NCI-H526 treated with DMSO at 0.1 percent for 48 hours (cell line): Measurements from ENCODE around the gene TTYH3.

Experiments used
- DNase-seq: peaks from one replicate; lab custom pipeline; 2025; lab: John Stamatoyannopoulos, UW

TTYH3 gene

DNA sequence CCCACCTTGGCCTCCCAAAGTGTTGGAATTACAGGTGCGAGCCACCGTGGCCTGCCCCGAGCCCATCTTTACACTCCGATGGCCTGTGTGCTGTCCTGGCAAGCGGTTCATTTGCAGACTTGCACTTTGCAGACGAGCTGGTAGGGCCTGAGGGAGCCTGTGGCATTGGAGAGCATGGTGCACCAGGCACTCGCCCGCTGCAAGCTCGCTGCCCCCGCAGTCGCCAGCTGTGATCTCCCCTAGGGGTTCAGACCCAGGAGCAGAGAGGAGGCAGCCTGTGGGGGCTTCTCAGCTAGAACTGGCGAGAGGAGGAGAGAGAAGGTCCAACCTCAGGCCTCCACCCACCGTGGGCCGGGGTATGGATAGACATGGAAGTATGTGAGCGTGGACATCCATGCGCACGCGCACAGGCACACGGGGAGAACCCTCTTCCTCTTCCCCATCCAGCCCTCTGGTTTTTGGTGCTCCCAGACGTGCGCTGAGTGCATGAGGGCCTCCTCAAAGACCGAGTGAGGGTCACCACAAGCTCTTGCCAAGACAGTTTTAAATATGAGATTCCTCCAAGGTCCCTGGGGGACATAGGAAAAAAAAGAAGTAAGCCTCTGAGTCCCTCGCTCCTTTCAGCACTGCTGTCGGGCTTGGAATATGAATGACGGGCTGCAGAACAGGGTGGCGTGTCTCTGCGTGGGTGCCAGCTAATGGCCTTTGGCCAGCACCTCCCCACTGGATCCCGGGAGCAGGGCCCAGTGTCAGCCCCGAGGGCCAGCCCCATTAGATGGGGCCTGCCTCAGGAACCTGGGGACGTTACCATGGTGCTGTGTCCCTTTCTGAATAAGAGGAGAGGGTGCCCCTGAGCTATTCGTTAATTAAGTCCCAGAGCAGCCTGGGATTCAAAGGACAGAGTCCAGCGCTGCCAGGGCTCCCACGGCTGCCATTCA lies 15.1 kb upstream of the TTYH3 start:
- DNase-seq = no peak

DNA sequence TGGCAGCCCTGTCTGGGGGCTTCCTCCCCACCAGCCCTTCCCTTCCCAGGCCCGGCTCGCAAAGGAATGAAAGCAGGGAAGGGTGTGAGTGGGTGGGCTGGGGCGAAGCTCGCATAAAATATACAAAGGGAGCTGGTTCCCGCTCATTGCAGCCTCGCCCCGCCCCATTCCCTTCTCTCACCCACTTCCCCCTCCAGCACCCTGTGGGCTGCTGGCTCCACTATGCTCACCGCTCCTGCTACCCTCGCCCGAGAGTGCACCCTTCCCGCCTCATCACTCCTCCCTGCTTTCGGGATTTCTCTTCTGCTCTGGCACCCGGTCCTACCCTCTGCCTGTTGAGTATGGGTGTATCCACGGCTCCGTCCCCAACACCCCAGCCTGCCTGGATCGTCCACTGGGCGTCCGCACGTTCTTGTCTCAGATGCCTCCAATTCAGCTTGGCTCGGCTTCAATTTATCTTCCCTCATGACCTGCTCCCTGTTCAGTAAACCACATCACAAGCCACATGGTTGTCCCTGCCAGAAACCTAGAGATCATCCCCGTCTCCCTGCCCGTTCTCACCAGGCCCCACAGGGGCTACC lies 14.4 kb upstream of the TTYH3 start:
- no peak for DNase-seq

DNA sequence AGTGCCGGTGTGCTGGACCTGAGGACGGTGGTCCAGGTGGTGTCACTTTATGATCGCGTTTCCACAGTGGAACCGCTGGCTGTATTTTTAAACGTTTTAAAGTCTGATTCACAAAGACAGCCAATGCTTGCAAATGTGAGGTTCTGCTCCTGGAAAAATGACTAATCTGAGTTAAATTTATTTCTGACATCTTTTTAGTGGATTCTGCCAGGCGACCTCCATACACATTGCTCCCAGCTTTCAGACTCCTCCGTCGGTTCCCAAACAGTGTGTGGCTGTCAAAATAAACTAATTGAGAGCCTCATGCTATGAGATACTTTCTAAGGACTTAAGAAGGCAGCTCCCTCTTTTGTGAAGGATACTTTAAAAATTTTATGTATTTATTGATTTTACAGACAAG lies 12.7 kb upstream of the TTYH3 start:
- no peak for DNase-seq

DNA sequence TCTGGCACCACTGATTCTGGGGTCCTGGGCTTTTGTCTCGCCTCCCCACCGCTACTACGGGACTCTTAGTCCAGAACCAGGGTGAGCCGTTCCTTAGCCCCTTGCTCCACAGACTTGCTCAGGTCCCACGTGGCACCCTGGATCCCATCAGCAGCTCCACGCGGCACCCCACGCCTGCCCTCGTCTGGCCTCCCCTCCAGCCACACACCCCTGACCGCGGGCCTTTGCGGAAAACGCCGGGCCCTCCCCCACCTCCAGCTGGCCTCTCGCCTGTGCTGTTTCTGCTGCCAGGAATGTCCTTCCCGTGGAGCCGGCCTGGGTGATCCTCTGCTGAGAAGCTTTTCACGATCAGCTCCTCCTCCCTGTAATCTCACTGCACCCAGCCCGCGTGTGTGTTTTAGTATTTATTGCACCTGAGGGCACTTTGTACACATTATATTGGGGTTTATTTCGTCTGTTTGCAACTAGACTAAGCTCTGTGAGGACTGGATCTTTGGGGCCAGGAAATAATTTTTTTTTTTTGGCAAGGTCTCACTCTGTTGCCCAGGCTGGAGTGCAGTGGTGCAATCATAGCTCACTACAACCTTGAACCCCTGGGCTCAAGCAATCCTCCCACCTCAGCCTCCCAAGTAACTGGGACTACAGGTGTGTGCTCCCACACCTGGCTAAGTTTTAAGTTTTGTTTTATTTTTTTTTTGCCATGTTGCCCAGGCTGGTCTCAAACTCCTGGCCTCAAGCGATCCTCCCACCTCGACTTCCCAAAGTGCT lies 10.5 kb upstream of the TTYH3 start:
- no peak for DNase-seq

DNA sequence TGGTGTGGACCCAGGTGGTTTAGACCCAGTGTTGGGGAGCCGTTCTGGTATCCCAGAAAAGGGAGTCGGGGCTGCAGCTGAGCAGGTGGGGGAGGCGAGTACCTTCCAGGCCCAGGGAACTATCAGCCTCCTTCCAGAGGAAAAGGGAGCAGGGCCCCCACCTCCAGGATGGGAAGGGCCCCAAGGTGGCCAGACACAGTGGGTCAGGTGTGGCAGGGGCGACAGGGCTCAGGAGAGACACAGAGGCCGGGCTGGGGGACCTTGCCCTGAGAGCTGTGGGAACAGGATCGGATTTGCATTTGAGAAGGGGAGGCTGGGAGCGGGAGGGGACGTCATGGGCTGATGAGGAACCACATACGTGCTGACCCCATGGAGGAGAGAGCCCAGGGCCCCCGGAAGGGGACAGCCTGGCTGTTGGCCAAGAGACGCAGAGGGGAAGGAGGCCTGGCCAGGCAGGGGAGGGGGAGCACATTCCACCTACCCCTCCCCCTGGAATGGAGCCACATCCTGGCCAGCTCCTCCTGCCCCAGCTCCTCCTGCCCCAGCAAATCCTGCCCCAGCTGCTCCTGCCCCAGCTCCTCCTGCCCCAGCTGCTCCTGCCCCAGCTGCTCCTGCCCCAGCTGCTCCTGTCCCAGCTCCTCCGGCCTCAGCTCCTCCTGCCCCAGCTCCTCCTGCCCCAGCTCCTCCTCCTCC lies 9.7 kb upstream of the TTYH3 start:
- DNase-seq = no peak

DNA sequence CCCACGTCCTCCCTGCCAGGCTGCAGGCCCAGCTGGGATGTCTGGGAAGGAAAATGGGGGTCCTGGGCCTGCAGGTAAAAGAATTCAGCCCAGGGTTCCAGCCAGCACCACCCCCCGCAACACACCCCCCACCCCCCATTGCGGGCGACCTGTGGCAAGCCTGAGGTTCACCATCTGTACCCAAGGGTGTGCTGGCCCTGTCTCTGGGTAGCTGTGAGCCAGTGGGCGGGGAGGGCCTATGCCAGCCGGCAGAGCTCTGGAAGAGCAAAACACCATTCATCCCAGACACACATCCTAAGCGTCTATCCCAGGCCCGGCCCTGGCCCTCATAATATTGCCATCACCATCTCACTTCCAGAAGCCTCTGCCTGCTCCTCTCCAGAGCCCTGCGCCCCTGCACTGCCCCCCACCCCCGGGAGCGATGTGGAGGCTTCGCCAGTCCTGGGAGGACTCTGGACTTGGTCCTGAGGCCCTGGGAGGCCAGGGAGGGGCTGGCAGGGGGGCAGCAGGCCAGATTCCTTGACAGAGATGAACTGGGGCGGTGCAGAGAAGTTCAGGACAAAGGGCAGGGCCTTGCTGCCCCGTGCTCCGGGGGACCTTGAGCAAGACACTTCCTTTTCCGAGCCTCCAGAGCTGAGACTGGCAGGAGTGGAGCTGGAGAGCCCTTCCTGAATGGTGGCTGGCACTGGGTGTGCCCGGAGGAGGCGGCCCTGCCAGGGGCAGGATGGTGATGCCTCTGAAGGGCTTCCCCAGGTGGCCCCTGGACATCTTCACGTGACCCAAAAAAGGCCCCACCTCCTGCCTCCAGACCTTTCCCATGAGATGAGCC lies 8.7 kb upstream of the TTYH3 start:
- no peak for DNase-seq

DNA sequence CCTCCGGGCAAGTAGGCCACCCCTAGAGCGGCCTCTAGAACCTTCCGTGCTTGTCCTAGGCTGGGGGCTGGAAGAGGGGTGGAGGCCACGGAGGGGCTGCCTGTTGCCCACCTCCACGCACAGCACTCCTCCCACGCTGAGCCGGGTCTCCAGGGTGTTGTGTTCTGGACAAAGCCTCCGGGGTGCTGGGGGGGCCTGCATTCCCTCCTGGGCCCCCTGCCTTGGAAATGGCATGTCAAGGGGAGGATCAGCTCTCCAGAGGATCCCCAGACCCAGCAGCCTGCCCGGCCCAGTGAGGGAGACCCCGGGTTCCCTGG lies 8.1 kb upstream of the TTYH3 start:
- DNase-seq = no peak

DNA sequence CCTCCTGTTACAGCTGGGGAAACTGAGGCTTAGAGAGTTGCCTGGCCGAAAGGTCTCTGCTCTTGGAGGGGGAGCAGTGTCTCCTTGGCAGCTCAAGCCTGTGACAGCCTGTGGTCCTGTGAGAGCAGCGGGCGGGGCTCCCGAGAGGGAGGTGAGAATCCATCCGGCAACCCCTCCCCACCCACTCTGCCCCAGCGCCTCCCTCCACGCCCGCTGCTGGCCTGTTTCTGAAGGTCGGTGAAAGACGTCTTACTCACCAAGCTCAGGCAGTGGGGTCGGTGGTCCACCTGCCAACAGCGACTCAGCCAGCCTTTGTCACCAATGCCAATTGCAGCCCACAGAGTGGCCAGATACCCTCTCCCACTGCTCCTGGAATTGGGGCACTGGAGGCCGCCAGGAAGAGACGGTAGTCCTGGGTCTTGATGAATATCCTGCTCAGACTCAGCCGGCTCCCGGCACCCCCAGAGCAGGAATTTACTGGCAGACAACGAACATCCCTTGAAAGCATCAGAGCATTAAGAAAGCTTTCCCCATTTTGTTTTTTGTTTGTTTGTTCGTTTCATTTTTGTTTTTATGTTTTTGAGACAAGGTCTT lies 7.4 kb upstream of the TTYH3 start:
- no peak for DNase-seq

DNA sequence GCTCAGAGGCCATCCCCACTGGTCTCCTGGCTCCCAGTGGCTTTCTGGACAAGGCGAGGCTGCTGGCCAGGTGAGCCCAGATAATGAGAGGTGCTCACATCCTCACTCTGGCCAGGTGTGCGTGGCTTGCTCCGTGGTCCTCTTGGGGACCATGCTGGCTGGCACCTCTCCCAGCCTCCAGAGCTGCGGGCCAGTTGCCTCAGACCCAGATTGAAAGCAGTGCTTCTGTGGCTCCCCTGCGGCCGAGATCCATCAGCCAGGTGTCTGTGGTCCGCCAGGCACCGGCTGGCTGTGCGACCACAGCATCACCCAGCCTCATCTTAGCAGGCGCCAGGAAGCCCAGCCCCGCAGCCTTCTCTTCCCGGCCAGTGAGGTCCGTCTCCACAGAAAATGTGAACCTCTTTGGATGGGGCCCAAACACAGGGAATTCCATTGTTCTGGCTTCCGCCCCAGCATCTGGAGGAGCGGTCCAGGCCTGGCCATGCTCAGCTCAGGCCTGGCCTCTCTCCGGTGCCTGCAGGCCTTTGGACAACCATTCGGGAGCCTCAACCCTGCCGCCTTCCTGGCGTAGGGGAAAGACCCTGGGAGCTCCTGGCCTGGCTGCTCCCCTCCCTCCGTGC lies 5.2 kb upstream of the TTYH3 start:
- DNase-seq = no peak

DNA sequence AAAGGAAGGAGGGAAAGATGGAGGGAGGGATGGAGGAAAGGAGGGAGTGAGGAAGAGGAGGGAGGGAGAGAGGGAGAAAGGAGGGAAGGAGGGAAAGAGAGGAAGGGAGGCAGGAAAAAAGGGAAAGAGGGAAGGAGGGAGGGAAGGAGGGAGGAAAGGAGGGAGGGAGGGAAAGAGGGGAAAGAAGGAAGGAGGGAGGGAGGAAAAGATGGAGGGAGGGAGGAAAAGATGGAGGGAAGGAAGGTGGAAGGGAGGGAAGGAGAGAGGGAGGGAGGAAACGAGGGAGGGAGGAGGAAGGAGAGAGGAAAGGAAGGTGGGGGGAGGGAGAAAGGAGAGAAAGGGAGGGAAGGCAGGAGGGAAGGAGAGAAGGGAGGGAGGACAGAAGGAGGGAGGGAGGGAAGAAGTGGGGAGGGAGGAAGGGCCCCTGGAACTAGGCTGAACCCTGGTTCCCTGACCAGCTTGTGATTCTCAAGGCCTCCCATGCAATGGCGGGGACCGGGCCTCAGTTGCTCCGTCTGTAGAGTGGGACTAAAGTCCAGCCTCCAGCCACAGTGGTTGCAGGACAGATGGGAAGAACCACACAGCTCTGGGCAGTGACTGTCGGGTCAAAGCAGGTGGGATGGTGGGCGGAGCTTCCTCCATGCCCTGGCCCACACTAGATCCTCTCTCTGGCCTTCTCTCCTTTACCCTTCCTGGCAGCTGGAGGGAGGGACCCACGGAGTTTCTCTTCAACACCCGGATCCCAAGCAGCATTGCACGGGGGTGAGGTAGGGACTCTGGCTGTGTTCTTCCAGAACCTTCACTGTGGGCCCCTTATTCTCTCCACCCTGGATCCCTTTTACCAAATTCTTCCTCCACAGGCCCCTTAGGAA lies 4.3 kb upstream of the TTYH3 start:
- no peak for DNase-seq

DNA sequence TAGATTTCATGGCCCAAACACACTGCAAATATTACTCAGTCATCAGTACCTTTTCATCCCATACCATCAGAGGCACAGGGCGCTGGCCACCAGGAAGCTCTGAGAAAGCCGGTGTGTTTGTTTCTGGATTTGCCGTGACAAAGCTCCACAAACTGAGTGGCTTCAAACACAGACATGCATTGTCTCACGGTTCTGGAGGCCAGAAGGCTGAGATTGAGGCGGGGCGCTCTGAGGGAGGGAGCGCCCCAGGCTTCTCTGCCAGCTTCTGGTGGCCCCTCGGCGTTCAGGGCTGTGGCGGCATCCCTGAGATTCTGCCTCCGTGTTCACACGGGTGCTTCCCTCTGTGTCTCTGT lies 3.7 kb upstream of the TTYH3 start:
- DNase-seq = no peak

DNA sequence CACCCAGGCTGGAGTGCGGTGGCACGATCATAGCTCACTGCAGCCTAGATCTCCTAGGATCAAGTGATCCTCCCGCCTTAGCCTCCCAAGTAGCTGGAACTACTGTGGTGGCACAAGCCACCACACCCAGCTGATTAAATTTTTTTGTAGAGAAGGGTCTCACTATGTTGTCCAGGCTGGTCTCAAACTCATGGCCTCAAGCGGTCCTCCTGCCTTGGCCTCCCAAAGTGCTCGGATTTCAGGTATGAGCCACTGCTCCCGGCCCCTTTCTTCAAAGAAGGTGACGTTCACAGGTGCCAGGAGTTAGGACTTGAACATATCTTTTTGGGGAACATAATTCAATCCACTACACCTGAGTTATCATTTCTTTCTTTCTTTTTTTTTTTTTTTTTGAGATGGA lies 2.9 kb upstream of the TTYH3 start:
- DNase-seq = no peak

DNA sequence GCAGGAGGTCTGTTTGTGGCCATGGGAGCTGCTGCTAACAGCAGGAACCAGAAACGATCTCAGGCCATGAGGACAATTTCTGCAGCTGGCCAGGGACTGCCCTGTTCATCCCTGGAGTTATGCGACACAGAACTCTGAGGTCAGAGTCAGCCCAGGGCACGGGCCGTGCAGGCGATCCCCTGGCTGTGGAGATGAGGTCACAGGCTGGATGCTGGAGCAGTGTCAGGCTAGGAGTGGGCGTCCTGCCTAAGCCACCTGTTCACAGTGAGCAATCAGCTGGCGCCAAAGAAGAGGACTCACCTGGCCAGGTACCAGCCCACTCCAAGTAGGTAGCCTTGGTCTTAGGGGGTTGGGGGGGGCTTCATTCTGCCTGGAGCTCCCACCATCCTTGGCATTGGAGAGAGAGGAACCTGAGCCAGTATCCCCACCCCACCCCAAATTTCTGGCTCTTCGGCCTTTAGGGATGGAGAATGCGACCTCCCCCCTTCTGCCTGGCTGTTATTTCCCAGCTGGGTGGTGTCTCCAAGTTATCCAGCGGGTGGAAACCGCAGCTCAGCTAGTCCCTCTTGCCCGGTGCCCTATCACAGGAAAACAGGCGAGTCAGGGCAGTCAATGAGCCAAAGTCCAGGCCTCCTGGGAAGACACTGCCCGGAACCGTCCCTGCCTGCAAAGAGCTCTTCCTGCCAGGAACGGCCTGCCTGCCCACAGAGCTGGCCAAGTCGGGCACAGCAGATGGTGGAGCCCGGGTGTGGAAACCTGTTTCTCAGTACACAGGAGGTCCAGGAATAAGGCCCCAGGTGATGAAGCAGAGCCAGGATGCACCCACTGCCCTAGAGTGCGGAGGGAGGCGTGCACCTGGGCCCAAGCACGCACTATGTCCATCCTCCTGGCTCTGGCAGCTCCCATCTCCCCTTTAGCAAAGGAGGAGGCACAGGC lies 1.8 kb upstream of the TTYH3 start:
- DNase-seq = no peak

DNA sequence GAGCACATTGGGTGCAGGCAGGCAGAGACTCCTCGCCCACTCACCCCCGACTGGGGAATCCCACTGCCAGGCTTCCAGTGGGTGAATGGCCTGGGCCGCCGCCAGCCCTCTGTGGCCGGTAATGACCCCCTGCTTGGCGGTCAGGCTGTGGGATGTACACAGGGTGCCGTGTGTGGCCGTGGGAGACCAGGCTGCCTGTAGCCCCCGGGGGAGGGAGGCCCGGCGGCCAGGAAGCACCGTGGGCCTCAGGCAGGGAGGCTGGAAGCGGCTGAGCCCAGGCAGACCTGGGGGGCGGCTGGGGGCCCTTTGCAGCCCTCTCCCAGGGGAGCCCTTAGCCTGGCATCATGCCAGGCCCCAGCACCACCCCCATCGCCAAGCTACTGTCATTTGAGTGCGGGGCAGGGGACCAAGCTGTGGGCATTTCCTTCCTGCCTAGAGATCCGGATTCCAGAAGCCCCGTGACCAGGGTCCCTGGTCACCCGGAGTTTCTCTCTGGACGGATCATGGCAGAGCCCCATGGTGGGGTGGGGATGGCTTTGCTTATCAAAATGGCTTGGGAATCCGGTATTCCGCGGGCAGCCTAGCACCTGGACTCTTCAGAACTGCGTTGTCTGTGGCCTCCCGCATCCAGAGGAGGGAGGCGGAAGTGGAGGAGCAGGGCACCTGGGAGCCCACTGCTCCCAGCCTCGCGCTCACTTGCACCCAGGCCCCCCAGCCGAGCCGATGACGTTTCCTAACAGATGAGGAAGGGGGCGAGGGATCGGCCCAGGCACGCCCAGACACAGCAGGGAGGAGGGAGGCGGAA lies 1.1 kb downstream of the TTYH3 start:
- DNase-seq = peak; percentile 52

DNA sequence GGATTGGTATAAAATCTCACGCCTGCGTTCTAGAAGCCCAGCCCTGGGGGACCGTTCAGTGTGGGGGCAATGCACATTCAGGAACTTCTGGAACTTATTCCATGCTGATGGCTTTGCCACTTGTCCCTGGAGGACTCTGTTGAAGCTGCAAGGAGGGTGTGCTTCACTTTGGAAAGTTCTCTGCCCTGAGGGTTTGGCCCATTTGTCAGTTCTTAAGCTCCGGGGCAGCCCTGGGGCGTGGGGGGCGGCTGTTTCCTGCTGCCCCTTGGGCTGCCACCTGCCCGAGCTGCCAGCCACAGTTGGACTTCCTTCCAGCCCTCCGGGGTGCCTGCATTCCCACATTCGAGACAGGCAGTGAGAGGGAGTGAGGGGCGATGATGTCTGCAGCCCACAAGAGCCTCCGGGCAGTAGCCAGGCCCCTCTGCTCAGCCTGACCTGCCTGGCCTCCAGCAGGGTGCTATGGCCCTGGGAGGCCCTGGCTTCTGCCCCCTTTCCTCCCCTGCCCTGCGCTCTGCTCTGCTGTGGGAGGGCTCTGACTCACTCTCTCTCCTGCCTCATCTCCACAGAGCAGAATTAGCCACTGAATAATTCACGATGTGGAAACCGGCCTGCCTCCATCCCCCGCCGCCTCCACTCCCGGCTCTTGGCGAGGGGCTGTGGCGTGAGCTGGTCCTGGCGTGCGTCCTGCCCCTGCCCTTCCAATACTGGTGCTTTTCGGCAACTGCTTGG lies 1.9 kb downstream of the TTYH3 start:
- no peak for DNase-seq

DNA sequence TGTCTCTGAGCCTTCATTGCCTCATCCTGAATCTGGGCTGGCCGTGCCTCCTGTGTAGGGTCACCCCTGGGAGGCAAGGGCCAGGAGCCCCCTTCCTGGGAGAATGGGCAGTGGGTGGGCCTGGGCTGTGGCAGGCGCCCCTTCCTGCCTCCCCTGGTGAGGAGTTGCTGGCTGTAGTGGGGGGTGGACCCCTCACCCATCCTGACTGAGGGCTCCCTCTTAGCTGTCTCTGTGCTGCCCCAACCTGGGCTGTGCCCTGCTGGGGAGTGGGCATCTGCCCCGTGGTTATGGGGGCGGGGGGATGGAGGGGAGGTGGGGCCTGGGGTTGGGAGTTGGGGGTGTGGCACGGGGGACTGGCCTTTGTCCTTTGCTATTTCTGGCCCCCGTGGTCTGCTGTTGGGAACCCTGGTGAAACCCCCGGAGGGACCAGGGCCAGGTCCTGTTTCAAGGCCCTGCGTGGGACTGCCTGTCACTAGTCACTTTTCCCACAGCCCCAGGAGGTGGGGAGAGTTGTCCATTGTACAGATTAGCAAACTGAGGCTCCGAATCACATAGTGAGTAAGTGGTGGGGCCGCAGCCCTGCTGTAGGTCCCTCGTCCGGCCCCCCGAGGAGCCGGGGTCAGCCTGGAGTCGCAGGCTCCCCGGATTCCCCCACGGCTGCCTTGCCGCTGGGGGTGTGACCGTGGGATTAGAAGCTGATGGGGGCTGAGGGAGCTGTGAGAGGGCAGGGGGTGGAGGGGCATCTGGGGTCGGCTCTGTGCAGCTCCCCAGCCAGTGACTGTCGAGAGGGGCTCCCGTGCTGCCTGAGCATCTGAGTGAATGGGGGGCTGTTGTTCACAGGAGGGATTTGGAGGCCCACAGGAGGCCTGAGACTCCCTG lies 2.7 kb downstream of the TTYH3 start:
- no peak for DNase-seq
